Breast epithelium (tissue), 4 donors: Measurements from ENCODE around the gene PLXND1. TPM values are rescaled to one million over a fixed set of nuclear protein-coding genes. Genes with fewer than 3 reads are reported as not detected.

Experiments used
- DNase-seq, 2 donors: peaks; one replicate each; pipeline ENCODE4 v3.0.0-alpha.2; 2019; ENCODE audit warnings: low spot score in 2 of 2
- H3K27ac ChIP-seq, 2 donors: fragments of 200-600 bp; sonication (generic) in 1 of 2; one replicate each; pipeline ENCODE4 v1.5.1; 2016 to 2019; ENCODE audit warnings: mild to moderate bottlenecking in 1 of 2
- H3K27me3 ChIP-seq, 2 donors: fragments of 200-600 bp; sonication (generic) in 1 of 2; one replicate each; pipeline versions ENCODE4 v1.5.1 to v1.6.0; 2017 to 2019; ENCODE audit warnings: control low read depth in 1 of 2, mild to moderate bottlenecking in 1 of 2
- H3K36me3 ChIP-seq: fragments of 200-600 bp; one replicate; pipeline ENCODE4 v1.5.1; 2019
- H3K4me1 ChIP-seq, 2 donors: fragments of 200-600 bp; sonication (generic); one replicate each; pipeline ENCODE4 v1.5.1; 2016 to 2019; ENCODE audit warnings: control low read depth in 1 of 2
- H3K4me3 ChIP-seq, 3 donors: fragments of 200-600 bp; sonication (generic); 1 replicate in 2 of 3; 2 replicates in 1 of 3; pipeline ENCODE4 v1.5.1; 2016 to 2019; ENCODE audit warnings: mild to moderate bottlenecking in 3 of 3, moderate library complexity in 2 of 3
- H3K9me3 ChIP-seq, 2 donors: fragments of 200-600 bp; sonication (generic) in 1 of 2; one replicate each; pipeline ENCODE4 v1.5.1; 2016 to 2019; ENCODE audit warnings: control low read depth in 1 of 2
- POLR2A ChIP-seq: fragments of 450-650 bp; IDR thresholded peaks from one replicate; pipeline ENCODE4 v1.6.1; 2016; ENCODE audit warnings: antibody characterized with exemption, mild to moderate bottlenecking, moderate library complexity
- POLR2AphosphoS5 ChIP-seq, 3 donors: sonication (generic); formaldehyde crosslinking; IDR thresholded peaks; one replicate each; pipeline ENCODE4 v1.6.1; 2017; ENCODE audit warnings: antibody characterized with exemption in 3 of 3
- intact Hi-C: fragments of 100-400 bp; cut with DNase I; formaldehyde crosslinking; loops from one replicate; pipeline ENCODE4 v1.15.1; 2023; ENCODE audit warnings: low total_unique reads
- total RNA-seq, 3 donors: library from RNA; depleted of rRNA; stranded (reverse); fragments of >200 nt; gene quantifications; one replicate each; pipeline ENCODE4 v1.1.0, GENCODE V29; 2016
- TF ChIP-seq, protein P1 (sequence below), 3 donors: fragments of 450-650 bp; IDR thresholded peaks; one replicate each; pipeline ENCODE4 v1.5.1; 2016 to 2017; ENCODE audit warnings: antibody characterized with exemption in 3 of 3, mild to moderate bottlenecking in 3 of 3, moderate library complexity in 3 of 3

The PLXND1 gene
- total RNA-seq, 3 donors from 2014 or later, result 53.6 to 187 (median 118) TPM

DNA sequence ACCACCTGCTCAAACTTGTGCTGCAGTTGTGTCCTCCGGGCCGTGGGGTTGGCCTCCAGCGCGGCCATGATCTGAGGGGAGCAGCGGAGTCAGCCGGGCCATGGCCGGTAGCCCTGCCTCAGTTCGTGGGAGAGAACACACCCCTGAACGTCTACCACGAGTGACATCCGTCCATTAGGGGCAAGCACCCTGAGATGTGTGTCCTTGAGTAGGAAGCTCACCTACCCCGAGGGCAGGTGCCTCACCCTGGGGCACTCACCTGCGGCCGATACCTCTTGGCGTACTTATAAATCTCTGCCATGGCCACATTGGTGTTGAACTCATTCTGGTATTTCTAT is 50.1 kb downstream of the PLXND1 start:
- TF ChIP-seq, protein P1, sequence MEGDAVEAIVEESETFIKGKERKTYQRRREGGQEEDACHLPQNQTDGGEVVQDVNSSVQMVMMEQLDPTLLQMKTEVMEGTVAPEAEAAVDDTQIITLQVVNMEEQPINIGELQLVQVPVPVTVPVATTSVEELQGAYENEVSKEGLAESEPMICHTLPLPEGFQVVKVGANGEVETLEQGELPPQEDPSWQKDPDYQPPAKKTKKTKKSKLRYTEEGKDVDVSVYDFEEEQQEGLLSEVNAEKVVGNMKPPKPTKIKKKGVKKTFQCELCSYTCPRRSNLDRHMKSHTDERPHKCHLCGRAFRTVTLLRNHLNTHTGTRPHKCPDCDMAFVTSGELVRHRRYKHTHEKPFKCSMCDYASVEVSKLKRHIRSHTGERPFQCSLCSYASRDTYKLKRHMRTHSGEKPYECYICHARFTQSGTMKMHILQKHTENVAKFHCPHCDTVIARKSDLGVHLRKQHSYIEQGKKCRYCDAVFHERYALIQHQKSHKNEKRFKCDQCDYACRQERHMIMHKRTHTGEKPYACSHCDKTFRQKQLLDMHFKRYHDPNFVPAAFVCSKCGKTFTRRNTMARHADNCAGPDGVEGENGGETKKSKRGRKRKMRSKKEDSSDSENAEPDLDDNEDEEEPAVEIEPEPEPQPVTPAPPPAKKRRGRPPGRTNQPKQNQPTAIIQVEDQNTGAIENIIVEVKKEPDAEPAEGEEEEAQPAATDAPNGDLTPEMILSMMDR (IDR thresholded peaks at IDR 0.05), result no peak
- no peak for TF ChIP-seq POLR2A
- TF ChIP-seq POLR2AphosphoS5 (IDR thresholded peaks at IDR 0.05), result no peak
- intact Hi-C loops, result no loop called here
- Histone ChIP-seq H3K27me3 (no peaks in the 10 kb centered on the region), H3K36me3 (no peaks in the 10 kb centered on the region), H3K4me3 (no peak overlapping the region), H3K9me3 (no peaks in the 10 kb centered on the region), H3K4me1 (peaks cover 0 to 5% of the 10 kb centered on the region in 2 donors), H3K27ac (peak overlapping the region in 1 of 2 donors; percentile 77)
- DNase-seq, result no peak

DNA sequence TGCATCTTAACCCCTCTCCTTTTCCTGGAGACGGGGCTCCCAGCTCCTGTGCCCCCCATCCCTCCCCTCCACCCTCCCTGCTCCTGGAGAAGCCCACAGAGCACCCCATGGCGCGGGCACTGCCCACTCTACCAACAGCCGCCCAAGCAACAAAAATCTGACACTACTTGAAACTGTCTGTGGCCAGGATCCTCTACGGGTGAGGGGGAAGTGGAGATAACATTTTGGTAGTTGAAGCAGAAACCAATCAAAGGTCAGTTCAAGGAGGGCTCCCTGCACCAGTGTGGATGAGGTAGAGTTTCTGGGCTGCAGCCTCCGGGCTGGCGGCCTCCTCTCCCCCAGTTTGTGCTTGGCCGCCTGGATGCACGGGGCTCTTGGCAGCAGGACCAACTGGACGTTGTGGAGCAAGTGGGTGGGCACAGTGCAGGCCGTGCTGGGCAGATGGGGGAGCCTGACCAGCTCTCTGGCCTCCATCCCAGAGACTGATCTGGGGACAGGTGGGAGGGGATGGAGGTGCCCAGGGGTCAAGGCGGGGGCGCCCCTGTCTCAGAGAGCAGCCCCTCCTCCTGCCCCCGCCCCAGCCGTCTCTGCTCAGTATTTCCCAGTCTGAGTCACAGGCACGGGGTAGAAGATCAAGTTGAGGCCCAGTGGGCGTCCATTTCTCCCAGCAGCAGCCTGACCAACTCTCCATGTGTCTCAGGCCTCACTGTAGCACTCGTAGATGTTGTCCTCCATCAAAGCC is 50.7 kb downstream of the PLXND1 start:
- Histone ChIP-seq H3K9me3 (no peaks in the 10 kb centered on the region), H3K4me3 (no peak overlapping the region), H3K27me3 (no peaks in the 10 kb centered on the region), H3K36me3 (no peaks in the 10 kb centered on the region), H3K4me1 (no peaks in the 10 kb centered on the region), H3K27ac (peak overlapping the region in 1 of 2 donors; percentile 77)
- intact Hi-C loops, result no loop called here
- no peak for DNase-seq
- TF ChIP-seq POLR2AphosphoS5 (IDR thresholded peaks at IDR 0.05) (no peak), POLR2A (no peak)
- TF ChIP-seq, protein P1 (IDR thresholded peaks at IDR 0.05), result no peak

DNA sequence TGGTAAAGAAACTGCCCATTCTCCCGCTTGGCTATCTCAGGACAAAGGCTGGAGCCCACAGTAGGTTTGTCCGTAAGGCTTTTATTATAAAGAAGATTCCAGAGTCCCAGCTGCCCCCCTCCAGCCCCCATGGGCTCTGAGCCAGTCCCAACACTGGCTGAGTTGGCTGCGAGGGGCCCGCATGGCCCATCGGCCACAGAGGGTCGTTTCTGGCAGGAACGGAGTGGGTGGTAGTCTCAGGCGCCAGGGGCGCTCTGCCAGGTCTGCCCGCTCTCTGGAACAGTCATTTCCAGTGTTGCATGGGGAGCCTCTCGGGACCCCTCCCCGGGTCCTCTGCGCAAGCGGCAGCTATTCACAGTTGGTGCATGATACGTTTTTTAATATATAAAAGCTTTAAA is 51.3 kb downstream of the PLXND1 start:
- peak overlapping the region in 1 of 2 donors; percentile 26 for H3K27ac ChIP-seq
- no peaks in the 10 kb centered on the region for H3K4me1 ChIP-seq
- no peaks in the 10 kb centered on the region for H3K9me3 ChIP-seq
- intact Hi-C loops, result no loop called here
- H3K36me3 ChIP-seq, result no peaks in the 10 kb centered on the region
- no peaks in the 10 kb centered on the region for H3K27me3 ChIP-seq
- no peak for DNase-seq
- TF ChIP-seq POLR2A (no peak), POLR2AphosphoS5 (IDR thresholded peaks at IDR 0.05) (no peak)
- TF ChIP-seq, protein P1 (IDR thresholded peaks at IDR 0.05), result no peak
- H3K4me3 ChIP-seq, result no peak overlapping the region

DNA sequence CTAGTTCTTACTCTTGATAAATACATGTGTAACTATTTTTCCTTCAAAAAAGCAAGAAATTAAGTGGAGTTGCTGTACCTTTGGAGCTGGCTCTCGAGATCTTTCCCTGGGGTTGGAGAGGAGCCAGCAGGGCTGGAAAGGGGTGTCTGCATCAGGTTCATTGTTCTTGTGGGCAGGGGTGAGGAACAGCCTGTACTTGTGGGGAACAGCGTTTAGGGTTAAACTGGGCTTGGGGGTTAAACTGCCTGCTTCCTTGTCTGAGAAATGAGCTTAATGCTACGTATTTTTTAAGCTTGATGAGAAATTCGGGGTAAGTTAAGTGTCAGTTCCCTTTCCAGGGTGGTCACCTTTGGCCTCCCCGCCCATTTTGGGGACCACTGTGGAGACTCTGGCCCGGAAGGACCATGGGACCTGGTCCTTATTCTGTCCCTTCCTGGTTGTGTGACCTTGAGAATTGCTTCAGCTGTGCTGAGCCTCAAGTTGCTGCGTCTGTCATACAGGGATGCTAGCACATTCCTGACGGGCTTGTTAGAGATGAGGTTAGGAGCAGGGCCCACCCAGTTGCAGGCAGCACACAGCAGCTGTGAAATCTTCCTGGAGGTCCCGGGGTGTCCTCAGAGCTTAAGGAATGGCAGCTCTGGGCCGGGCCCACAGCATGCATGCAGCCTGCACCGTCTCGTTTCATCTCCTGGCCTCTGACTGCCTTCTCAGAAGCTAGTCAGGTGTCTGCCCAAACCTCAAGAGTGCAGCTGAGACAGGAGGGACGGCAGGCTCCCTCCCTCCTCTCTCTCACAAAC is 51.9 kb downstream of the PLXND1 start:
- TF ChIP-seq, protein P1 (IDR thresholded peaks at IDR 0.05), result no peak
- TF ChIP-seq POLR2AphosphoS5 (IDR thresholded peaks at IDR 0.05) (no peak), POLR2A (no peak)
- Histone ChIP-seq H3K27ac (peak overlapping the region in 1 of 2 donors; percentile 26), H3K4me3 (no peak overlapping the region), H3K9me3 (no peaks in the 10 kb centered on the region), H3K27me3 (no peaks in the 10 kb centered on the region), H3K36me3 (no peaks in the 10 kb centered on the region), H3K4me1 (no peaks in the 10 kb centered on the region)
- intact Hi-C loops, result no loop called here
- DNase-seq, result no peak

DNA sequence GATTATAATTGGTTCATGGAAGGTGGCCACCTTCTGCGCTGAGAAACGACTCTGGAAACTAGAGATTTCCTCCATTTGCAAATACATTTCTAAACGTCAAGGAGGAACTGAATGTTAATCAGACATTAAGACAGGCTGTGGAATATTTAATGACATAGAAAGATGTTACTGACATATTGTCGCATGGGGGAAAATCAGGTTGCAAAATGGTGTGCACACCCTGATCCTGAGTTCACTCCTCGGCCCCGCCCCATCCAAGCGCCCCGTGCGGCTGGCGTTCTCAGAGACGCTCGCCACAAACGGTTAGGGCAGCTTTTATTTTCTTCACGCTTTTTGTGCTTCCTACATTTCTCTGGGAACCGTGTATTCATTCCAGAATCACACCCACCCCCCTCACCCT is 52.8 kb downstream of the PLXND1 start:
- Histone ChIP-seq H3K4me3 (no peak overlapping the region), H3K4me1 (no peaks in the 10 kb centered on the region), H3K36me3 (no peaks in the 10 kb centered on the region), H3K27ac (no peak overlapping the region), H3K27me3 (no peaks in the 10 kb centered on the region), H3K9me3 (no peaks in the 10 kb centered on the region)
- no peak for TF ChIP-seq POLR2AphosphoS5 (IDR thresholded peaks at IDR 0.05)
- TF ChIP-seq, protein P1 (IDR thresholded peaks at IDR 0.05), result no peak
- DNase-seq, result no peak
- intact Hi-C loops, result no loop called here
